ENCODE data around the gene ADAMTS19. TPM values are rescaled to one million over a fixed set of nuclear protein-coding genes. Genes with fewer than 3 reads are reported as not detected.

ADAMTS19 gene
- total and polyA plus RNA-seq, 2 of the 8 experiments (the other 6 are each of a cell fraction or from before 2014, with no cell fraction given), result 17.3 to 28.8 TPM

DNA sequence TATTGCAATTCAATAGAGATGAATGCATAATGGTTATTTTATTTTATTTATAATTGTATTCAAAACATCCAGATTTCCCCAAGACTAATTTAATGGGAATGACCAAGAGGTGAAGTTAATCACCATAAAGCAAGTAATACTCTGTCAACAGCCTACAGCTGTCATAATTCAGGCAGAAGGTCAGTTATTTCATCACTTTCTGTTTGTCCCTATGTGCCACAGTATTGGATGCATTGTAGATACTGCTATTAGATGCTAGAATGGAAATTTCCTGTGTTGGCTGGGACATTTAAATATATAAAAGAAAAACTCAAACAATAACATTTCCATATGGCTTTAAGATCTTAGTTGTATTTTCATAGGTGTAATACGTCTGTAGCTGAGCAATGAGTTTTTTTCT is 231.1 kb downstream of the ADAMTS19 start:
- FAIRE-seq (no peak), DNase-seq (ENCODE audit: low read depth in 1 of 2, low spot score in 2 of 2) (no peak)
- Histone ChIP-seq H4K91ac (replicated peaks; ENCODE audit: insufficient read length, low read length) (no peak overlapping the region), H2AK5ac (ENCODE audit: low read depth, low read length) (no peak overlapping the region), H2BK5ac (ENCODE audit: low read depth, low read length) (no peak overlapping the region), H3K9me3 (ENCODE audit: insufficient read depth in 2 of 2, low read depth in 1 of 2, low read length in 1 of 2) (no peaks in the 10 kb centered on the region), H3K23me2 (ENCODE audit: low read depth, low read length) (peaks cover under 1% of the 10 kb centered on the region; the same call in 1 of the 2 replicates), H3K79me1 (ENCODE audit: low read depth, low read length) (no peaks in the 10 kb centered on the region), H3K18ac (ENCODE audit: extremely low read depth, low read length) (no peak overlapping the region), H3K27ac (ENCODE audit: low read depth, low read length) (no peak overlapping the region), H4K8ac (ENCODE audit: extremely low read depth, insufficient read depth, low read length) (no peak overlapping the region), H3K27me3 (replicated peaks in 1 of 4; ENCODE audit: control insufficient read depth in 3 of 4, extremely low read depth in 1 of 4, insufficient read depth in 3 of 4, low read length in 3 of 4) (no peaks in the 10 kb centered on the region), H3K4me3 (ENCODE audit: extremely low read depth in 1 of 4, insufficient read depth in 2 of 4, low read depth in 3 of 4, low read length in 4 of 4) (no peak overlapping the region), H2AFZ (ENCODE audit: low read length) (no peak overlapping the region), H3K14ac (ENCODE audit: insufficient read length) (no peak overlapping the region), H3K56ac (replicated peaks; ENCODE audit: insufficient read length, low read depth, low read length) (no peak overlapping the region), H4K20me1 (replicated peaks in 1 of 2; ENCODE audit: control insufficient read depth in 1 of 2, insufficient read depth in 2 of 2, low read length in 2 of 2) (no peaks in the 10 kb centered on the region), H3K23ac (ENCODE audit: insufficient read length) (no peak overlapping the region), H3K9ac (replicated peaks in 1 of 4; ENCODE audit: extremely low read depth in 1 of 4, low read depth in 3 of 4, low read length in 3 of 4) (no peak overlapping the region), H4K5ac (ENCODE audit: insufficient read length, low read depth, low read length) (no peak overlapping the region), H2BK15ac (ENCODE audit: low read length) (no peak overlapping the region), H3K4me2 (ENCODE audit: insufficient read depth in 1 of 2, low read depth in 2 of 2, low read length in 2 of 2) (no peak overlapping the region), H2BK120ac (replicated peaks; ENCODE audit: low read depth, low read length) (no peak overlapping the region), H2BK12ac (ENCODE audit: low read depth, low read length) (no peak overlapping the region), H2BK20ac (ENCODE audit: low read length) (no peak overlapping the region), H3K79me2 (ENCODE audit: control insufficient read depth in 1 of 2, insufficient read depth in 2 of 2, low read length in 2 of 2) (no peaks in the 10 kb centered on the region), H3K4ac (replicated peaks; ENCODE audit: insufficient read length, low read depth, low read length) (no peak overlapping the region), H3K36me3 (ENCODE audit: control insufficient read depth in 2 of 4, insufficient read depth in 4 of 4, low read length in 3 of 4) (peaks cover 2 to 14% (median 5%) of the 10 kb centered on the region in 4 experiments; a peak in 5 of 8 replicates), H3K4me1 (replicated peaks in 1 of 4; ENCODE audit: control insufficient read depth in 3 of 4, insufficient read depth in 4 of 4, low read length in 3 of 4) (no peaks in the 10 kb centered on the region)
- 100% methylated on average over 1 of the region's 1 CpG; no CpG with 5 or more reads in 1 of the 2 experiments for WGBS, 2 experiments (ENCODE audit: extremely low coverage in 1 of 2, insufficient coverage in 1 of 2, insufficient read length in 1 of 2, insufficient replicate concordance in 2 of 2, low coverage in 1 of 2, low lambda C conversion rate in 2 of 2, missing lambda C conversion rate in 1 of 2)
- ChIA-PET POLR2A (ENCODE audit: partially characterized antibody) (no interaction called here), CTCF (ENCODE audit: partially characterized antibody) (interaction anchor here (0.6 to 2.9 kb wide), 4 partner anchors 27 to 422 kb away, joined by 3 to 16 read pairs (median 6); no protein-coding TSS in a partner anchor)
- TF ChIP-seq, protein P1, sequence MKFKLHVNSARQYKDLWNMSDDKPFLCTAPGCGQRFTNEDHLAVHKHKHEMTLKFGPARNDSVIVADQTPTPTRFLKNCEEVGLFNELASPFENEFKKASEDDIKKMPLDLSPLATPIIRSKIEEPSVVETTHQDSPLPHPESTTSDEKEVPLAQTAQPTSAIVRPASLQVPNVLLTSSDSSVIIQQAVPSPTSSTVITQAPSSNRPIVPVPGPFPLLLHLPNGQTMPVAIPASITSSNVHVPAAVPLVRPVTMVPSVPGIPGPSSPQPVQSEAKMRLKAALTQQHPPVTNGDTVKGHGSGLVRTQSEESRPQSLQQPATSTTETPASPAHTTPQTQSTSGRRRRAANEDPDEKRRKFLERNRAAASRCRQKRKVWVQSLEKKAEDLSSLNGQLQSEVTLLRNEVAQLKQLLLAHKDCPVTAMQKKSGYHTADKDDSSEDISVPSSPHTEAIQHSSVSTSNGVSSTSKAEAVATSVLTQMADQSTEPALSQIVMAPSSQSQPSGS (IDR thresholded peaks at IDR 0.05; ENCODE audit: low read length), result no peak
- TF ChIP-seq GTF2F1 (IDR thresholded peaks at IDR 0.05; ENCODE audit: borderline replicate concordance, low read depth, low read length) (no peak), SUZ12 (IDR thresholded peaks at IDR 0.05; ENCODE audit: low read length) (no peak), JUND (IDR thresholded peaks at IDR 0.05; ENCODE audit: low read length) (no peak), GABPA (IDR thresholded peaks at IDR 0.05; ENCODE audit: borderline replicate concordance, insufficient read depth, low read length) (no peak), SIRT6 (IDR thresholded peaks at IDR 0.05; ENCODE audit: low read length) (no peak), CEBPB (IDR thresholded peaks at IDR 0.05; ENCODE audit: low read depth, low read length) (no peak), HDAC6 (IDR thresholded peaks at IDR 0.05; ENCODE audit: low read depth, low read length) (no peak), POLR2A (IDR thresholded peaks at IDR 0.05; ENCODE audit: control extremely low read depth in 1 of 2, low read depth in 2 of 2, low read length in 2 of 2) (no peak)
